RWPE2 (cell line): Measurements from ENCODE around the gene FAM162A.
"Not testable (repeated sequence)": the region's sequence is repeated elsewhere in the genome, so short reads cannot be mapped to it uniquely, and the experiment has no call there.

ENCODE experiments used
- ATAC-seq: fragments of 200-7000 bp; cut with Tn5 transposase; 3 replicates; pipeline ENCODE4 v1.9.1; 2021; ENCODE audit warnings: low read depth
- DNase-seq: peaks from one replicate; pipeline ENCODE4 v3.0.0-alpha.2; 2020; ENCODE audit warnings: low spot score
- H3K27ac ChIP-seq: fragments of 450-650 bp; 2 replicates; pipeline ENCODE4 v1.5.1; 2017; ENCODE audit warnings: mild to moderate bottlenecking; ENCODE audit not compliant: poor library complexity, severe bottlenecking
- H3K27me3 ChIP-seq: fragments of 250-450 bp; sonication (Bioruptor Pico); 2 replicates; pipeline ENCODE4 v1.5.1; 2021; ENCODE audit warnings: mild to moderate bottlenecking, moderate library complexity; ENCODE audit not compliant: insufficient read depth, poor library complexity, severe bottlenecking
- H3K36me3 ChIP-seq: fragments of 250-450 bp; sonication (Bioruptor Pico); 2 replicates; pipeline ENCODE4 v1.5.1; 2020; ENCODE audit warnings: low read depth, mild to moderate bottlenecking, moderate library complexity
- H3K4me1 ChIP-seq: fragments of 250-450 bp; sonication (Bioruptor Pico); 2 replicates; pipeline ENCODE4 v1.5.1; 2021; ENCODE audit warnings: mild to moderate bottlenecking, moderate library complexity; ENCODE audit not compliant: insufficient read depth, poor library complexity, severe bottlenecking
- H3K4me3 ChIP-seq: fragments of 250-450 bp; sonication (Bioruptor Pico); 2 replicates; pipeline ENCODE4 v1.5.1; 2021; ENCODE audit warnings: mild to moderate bottlenecking, moderate library complexity; ENCODE audit not compliant: severe bottlenecking
- H3K9me3 ChIP-seq: fragments of 250-450 bp; sonication (Bioruptor Pico); 2 replicates; pipeline ENCODE4 v1.5.1; 2021; ENCODE audit warnings: mild to moderate bottlenecking, moderate library complexity; ENCODE audit not compliant: severe bottlenecking
- TF ChIP-seq, protein P1 (sequence below): fragments of 450-650 bp; IDR thresholded peaks from one replicate; pipeline ENCODE4 v1.5.1; 2017; ENCODE audit warnings: mild to moderate bottlenecking, moderate library complexity; ENCODE audit not compliant: poor library complexity, severe bottlenecking

Gene FAM162A

DNA sequence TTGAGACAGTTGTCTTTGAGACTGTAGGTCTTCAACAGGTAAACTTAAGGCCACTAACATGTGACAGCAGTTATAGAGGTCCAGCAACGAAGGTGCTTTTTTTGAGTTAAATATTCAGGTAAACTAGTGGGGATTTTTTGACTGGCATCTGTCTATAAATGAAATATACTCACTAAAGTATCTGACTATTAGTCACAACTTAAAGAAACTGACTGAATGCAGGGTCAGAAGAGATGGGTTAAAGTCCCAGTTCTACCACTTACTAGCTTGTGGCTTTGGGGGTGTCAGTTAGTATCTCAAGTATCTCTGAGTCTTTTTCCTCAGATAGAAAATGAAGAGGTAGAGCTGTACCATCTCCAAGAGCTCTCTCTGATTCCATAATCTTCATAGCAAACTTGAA is 18.9 kb upstream of the FAM162A start:
- peaks cover 9% of the 10 kb centered on the region for H3K4me1 ChIP-seq
- no peak overlapping the region for H3K4me3 ChIP-seq
- ATAC-seq (no peak), DNase-seq (no peak)
- no peaks in the 10 kb centered on the region for H3K9me3 ChIP-seq
- no peaks in the 10 kb centered on the region for H3K27me3 ChIP-seq
- TF ChIP-seq, protein P1, sequence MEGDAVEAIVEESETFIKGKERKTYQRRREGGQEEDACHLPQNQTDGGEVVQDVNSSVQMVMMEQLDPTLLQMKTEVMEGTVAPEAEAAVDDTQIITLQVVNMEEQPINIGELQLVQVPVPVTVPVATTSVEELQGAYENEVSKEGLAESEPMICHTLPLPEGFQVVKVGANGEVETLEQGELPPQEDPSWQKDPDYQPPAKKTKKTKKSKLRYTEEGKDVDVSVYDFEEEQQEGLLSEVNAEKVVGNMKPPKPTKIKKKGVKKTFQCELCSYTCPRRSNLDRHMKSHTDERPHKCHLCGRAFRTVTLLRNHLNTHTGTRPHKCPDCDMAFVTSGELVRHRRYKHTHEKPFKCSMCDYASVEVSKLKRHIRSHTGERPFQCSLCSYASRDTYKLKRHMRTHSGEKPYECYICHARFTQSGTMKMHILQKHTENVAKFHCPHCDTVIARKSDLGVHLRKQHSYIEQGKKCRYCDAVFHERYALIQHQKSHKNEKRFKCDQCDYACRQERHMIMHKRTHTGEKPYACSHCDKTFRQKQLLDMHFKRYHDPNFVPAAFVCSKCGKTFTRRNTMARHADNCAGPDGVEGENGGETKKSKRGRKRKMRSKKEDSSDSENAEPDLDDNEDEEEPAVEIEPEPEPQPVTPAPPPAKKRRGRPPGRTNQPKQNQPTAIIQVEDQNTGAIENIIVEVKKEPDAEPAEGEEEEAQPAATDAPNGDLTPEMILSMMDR: no peak
- H3K27ac ChIP-seq: no peak overlapping the region
- H3K36me3 ChIP-seq: peaks cover 92% of the 10 kb centered on the region

DNA sequence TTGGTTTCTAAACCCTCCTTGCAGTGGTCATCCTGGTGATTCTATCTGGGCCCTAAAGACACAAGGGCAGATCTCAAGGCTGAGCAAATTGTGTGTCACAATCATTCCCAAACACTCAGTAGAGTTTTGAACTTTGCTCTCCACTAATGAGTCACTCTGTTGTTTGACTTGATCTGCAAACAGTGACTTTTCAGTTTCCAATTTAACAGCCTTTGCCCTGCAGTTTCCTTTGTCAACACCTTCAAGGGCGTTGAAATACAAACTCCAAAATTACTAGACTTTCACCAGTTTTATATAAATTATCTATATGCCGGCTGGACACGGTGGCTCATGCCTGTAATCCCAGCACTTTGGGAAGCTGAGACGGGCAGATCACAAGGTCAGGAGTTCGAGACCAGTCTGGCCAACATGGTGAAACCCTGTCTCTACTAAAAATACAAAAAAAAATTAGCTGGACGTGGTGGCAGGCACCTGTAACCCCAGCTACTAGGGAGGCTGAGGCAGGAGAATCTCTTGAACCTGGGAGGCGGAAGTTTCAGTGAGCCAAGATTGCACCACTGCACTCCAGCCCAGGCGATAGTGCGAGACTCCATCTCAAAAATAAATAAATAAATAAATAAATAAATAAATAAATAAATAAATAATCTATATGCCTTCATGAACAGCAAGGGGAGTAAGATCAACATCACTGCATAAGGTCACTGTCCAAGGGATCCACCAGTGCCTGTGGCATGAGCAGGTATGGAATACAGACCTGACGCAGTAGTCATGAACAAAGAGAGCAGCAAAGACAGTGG is 18.2 kb upstream of the FAM162A start:
- not testable (repeated sequence) for H3K27ac ChIP-seq, H3K9me3 ChIP-seq, DNase-seq, H3K27me3 ChIP-seq, H3K4me1 ChIP-seq, H3K4me3 ChIP-seq
- H3K36me3 ChIP-seq: peaks cover 92% of the 10 kb centered on the region
- ATAC-seq: peak; percentile 79

DNA sequence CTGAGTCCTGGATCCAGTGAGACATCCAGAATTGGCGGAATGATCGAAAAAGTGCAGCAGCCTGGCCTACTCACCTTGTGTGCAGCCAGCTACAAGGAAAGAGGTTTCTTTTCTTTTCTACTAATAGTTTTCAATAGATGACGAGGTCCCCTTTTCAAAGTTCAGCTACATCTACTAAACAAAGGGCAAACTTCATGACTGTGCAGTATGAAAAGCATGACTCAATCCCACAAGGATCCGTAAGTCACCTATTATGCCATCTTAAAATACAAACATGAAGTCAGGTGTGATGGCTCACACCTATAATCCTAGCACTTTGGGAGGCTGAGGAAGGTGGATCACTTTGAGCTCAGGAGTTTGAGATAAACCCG is 17.6 kb upstream of the FAM162A start:
- Histone ChIP-seq H3K36me3 (peaks cover 93% of the 10 kb centered on the region), H3K27ac (no peak overlapping the region), H3K4me3 (no peak overlapping the region), H3K27me3 (no peaks in the 10 kb centered on the region), H3K4me1 (peaks cover 9% of the 10 kb centered on the region), H3K9me3 (no peaks in the 10 kb centered on the region)
- peak; percentile 53; the same call in 2 of the 3 replicates for ATAC-seq
- no peak for DNase-seq
- TF ChIP-seq, protein P1: no peak

GRCh38 chr3:122374034-122374433 is 9.9 kb upstream of the FAM162A start:
- DNase-seq (no peak), ATAC-seq (no peak)
- Histone ChIP-seq H3K4me1 (no peaks in the 10 kb centered on the region), H3K27ac (no peak overlapping the region), H3K27me3 (no peaks in the 10 kb centered on the region), H3K36me3 (peaks cover 56% of the 10 kb centered on the region), H3K4me3 (no peak overlapping the region), H3K9me3 (no peaks in the 10 kb centered on the region)
- TF ChIP-seq, protein P1: no peak

DNA sequence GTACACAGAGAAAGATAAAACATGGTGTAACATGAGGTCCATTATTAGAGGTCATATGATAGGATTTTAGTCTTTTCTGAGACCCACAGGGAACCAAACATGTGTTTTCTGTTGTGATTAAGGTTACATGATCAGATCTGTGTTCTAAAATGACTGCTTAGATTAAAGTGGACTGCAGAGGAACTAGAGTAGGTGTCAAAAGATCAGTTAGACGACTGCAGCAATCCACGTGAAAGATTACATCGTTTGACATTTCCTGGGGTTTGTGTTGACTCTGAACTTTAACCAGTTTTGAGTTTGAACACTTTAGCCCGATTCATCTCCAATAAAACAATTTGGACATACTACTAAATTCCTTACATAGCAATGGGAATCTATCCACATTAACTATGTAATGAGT is 6.0 kb upstream of the FAM162A start:
- Histone ChIP-seq H3K36me3 (peaks cover 36% of the 10 kb centered on the region), H3K9me3 (no peaks in the 10 kb centered on the region), H3K4me3 (no peak overlapping the region), H3K27ac (no peak overlapping the region), H3K27me3 (no peaks in the 10 kb centered on the region), H3K4me1 (peaks cover 3% of the 10 kb centered on the region)
- ATAC-seq (no peak), DNase-seq (no peak)
- TF ChIP-seq, protein P1: no peak
